HS-27A (cell line): ENCODE results near the gene UBL4A.
A peak's percentile ranks its signal among the peaks of the same experiment; 100 is the strongest.
"Not testable (repeated sequence)": the region's sequence is repeated elsewhere in the genome, so short reads cannot be mapped to it uniquely, and the experiment has no call there.

Source experiments
- DNase-seq: peaks from one replicate; pipeline ENCODE4 v3.0.0-alpha.2; 2012; ENCODE audit warnings: low read depth, missing footprints

UBL4A gene

GRCh38 chrX:154507673-154508383 lies 21.4 kb upstream of the UBL4A start:
- DNase-seq = no peak

- DNase-seq = no peak
Observed at GRCh38 chrX:154506483-154507332, 20.3 kb upstream of the UBL4A start.

- DNase-seq = no peak
Observed at GRCh38 chrX:154505734-154506133, 19.3 kb upstream of the UBL4A start.

GRCh38 chrX:154502989-154503388 lies 16.6 kb upstream of the UBL4A start:
- no peak for DNase-seq

GRCh38 chrX:154502098-154502497 lies 15.7 kb upstream of the UBL4A start:
- no peak for DNase-seq

GRCh38 chrX:154501423-154501822 lies 15.0 kb upstream of the UBL4A start:
- not testable (repeated sequence) for DNase-seq

- DNase-seq = not testable (repeated sequence)
Observed at GRCh38 chrX:154496591-154497137, 10.2 kb upstream of the UBL4A start.

GRCh38 chrX:154495472-154495922 lies 9.1 kb upstream of the UBL4A start:
- DNase-seq = no peak

- no peak for DNase-seq
Observed at GRCh38 chrX:154494715-154495114, 8.3 kb upstream of the UBL4A start.

- peak; percentile 78 for DNase-seq
Observed at GRCh38 chrX:154490414-154491083, 4.1 kb upstream of the UBL4A start, which contains the start of gene SLC10A3. Gene SLC10A3 (minus strand): TSS chrX:154490629. CDS start chrX:154488940, 1,689 bp downstream.

GRCh38 chrX:154490021-154490413 lies 3.6 kb upstream of the UBL4A start:
- peak; percentile 38 for DNase-seq

- no peak for DNase-seq
Observed at GRCh38 chrX:154489182-154489581, 2.8 kb upstream of the UBL4A start.

GRCh38 chrX:154488336-154489075 lies 2.1 kb upstream of the UBL4A start:
- no peak for DNase-seq

GRCh38 chrX:154487518-154488290 lies 1.3 kb upstream of the UBL4A start:
- no peak for DNase-seq

- no peak for DNase-seq
Observed at GRCh38 chrX:154486052-154486395, 391 bp downstream of the UBL4A start.

- no peak for DNase-seq
Observed at GRCh38 chrX:154485150-154486051, 1.0 kb downstream of the UBL4A start.

GRCh38 chrX:154484255-154485149 lies 1.9 kb downstream of the UBL4A start:
- no peak for DNase-seq

GRCh38 chrX:154483325-154483724 lies 3.1 kb downstream of the UBL4A start:
- DNase-seq = no peak

GRCh38 chrX:154482786-154483185 lies 3.6 kb downstream of the UBL4A start:
- no peak for DNase-seq
